PC-3 (cell line): ENCODE results near the gene PGBD5. TPM values are rescaled to one million over a fixed set of nuclear protein-coding genes. Genes with fewer than 3 reads are reported as not detected.

Experiments used
- ATAC-seq: fragments of 200-7000 bp; cut with Tn5 transposase; 2 replicates; pipeline ENCODE4 v1.9.1; 2020; ENCODE audit warnings: mild to moderate bottlenecking, moderate library complexity
- BruUV-seq: library from RNA; stranded (reverse); fragments of 400-500 nt; replicated peaks from 2 replicates; lab custom pipeline; 2021; lab: Mats Ljungman, UMichigan
- CTCF ChIA-PET: fragments of 300-600 bp; sonication (Branson Sonifier 250); formaldehyde crosslinking; loops from one replicate; lab custom pipeline; 2022; ENCODE audit warnings: antibody characterized with exemption; lab: Charles Lee
- POLR2A ChIA-PET: fragments of 300-600 bp; sonication (Branson Sonifier 250); formaldehyde crosslinking; loops from one replicate; lab custom pipeline; 2022; ENCODE audit warnings: antibody characterized with exemption; ENCODE audit not compliant: unreplicated experiment; lab: Charles Lee
- DNase-seq: peaks from one replicate; pipeline ENCODE4 v3.0.0-alpha.2; 2015
- H2AFZ ChIP-seq: fragments of 300-600 bp; sonication (generic); 2 replicates; pipeline ENCODE4 v1.6.0; 2016; ENCODE audit warnings: antibody characterized with exemption, low read length
- H3F3A ChIP-seq: fragments of 300-600 bp; sonication (generic); one replicate; pipeline ENCODE4 v1.6.0; 2017; ENCODE audit warnings: antibody characterized with exemption, low read length, control low read depth, mild to moderate bottlenecking; ENCODE audit not compliant: unreplicated experiment
- H3K27ac ChIP-seq: fragments of 300-600 bp; sonication (generic); 2 replicates; pipeline ENCODE4 v1.5.1; 2016; ENCODE audit warnings: mild to moderate bottlenecking, low read length
- H3K27me3 ChIP-seq: fragments of 300-600 bp; sonication (generic); 2 replicates; pipeline ENCODE4 v1.6.1; 2016; ENCODE audit warnings: low read length, mixed read lengths
- H3K36me3 ChIP-seq: fragments of 300-600 bp; sonication (generic); 2 replicates; pipeline ENCODE4 v1.6.1; 2016; ENCODE audit warnings: low read depth, mixed run types, low read length, mixed read lengths
- H3K4me1 ChIP-seq: fragments of 300-600 bp; sonication (generic); 2 replicates; pipeline ENCODE4 v1.5.1; 2016; ENCODE audit warnings: low read length; ENCODE audit not compliant: insufficient read depth
- H3K4me2 ChIP-seq: fragments of 300-600 bp; sonication (generic); 2 replicates; pipeline ENCODE4 v1.6.0; 2016; ENCODE audit warnings: low read length
- H3K4me3 ChIP-seq: fragments of 300-600 bp; sonication (generic); 2 replicates; pipeline ENCODE4 v1.5.1; 2016; ENCODE audit warnings: mild to moderate bottlenecking, low read length, mixed read lengths
- H3K79me2 ChIP-seq: fragments of 300-600 bp; sonication (generic); 2 replicates; pipeline ENCODE4 v1.6.1; 2017; ENCODE audit warnings: low read length, mixed read lengths
- H3K9ac ChIP-seq: fragments of 300-600 bp; sonication (generic); 2 replicates; pipeline ENCODE4 v1.6.0; 2016; ENCODE audit warnings: mild to moderate bottlenecking, low read length
- H3K9me2 ChIP-seq: fragments of 300-600 bp; sonication (generic); replicated peaks from 2 replicates; pipeline ENCODE4 v1.6.1; 2016; ENCODE audit warnings: mixed run types, low read length, mixed read lengths
- H3K9me3 ChIP-seq: fragments of 300-600 bp; sonication (generic); 2 replicates; pipeline ENCODE4 v1.6.1; 2016; ENCODE audit warnings: low read length, mixed read lengths
- H4K20me1 ChIP-seq: fragments of 300-600 bp; sonication (generic); 2 replicates; pipeline ENCODE4 v1.6.1; 2016; ENCODE audit warnings: low read length, mixed read lengths
- EZH2 ChIP-seq: fragments of 300-600 bp; sonication (generic); IDR thresholded peaks from one replicate; pipeline ENCODE4 v1.6.1; 2017; ENCODE audit warnings: antibody characterized with exemption, mild to moderate bottlenecking, low read length; ENCODE audit not compliant: unreplicated experiment
- EZH2phosphoT487 ChIP-seq: fragments of 300-600 bp; sonication (generic); IDR thresholded peaks from 2 replicates; pipeline ENCODE4 v1.6.1; 2018; ENCODE audit warnings: mild to moderate bottlenecking, antibody characterized with exemption, low read length, borderline replicate concordance
- intact Hi-C: fragments of 100-400 bp; cut with micrococcal nuclease; formaldehyde crosslinking; loops from 2 replicates; pipeline ENCODE4 v1.9.0; 2023
- total RNA-seq: library from RNA; depleted of rRNA; stranded (reverse); fragments of >200 nt; gene quantifications from 2 replicates; pipeline ENCODE4 v1.2.3, GENCODE V29; 2014
- TF ChIP-seq, protein P1 (sequence below): fragments of 300-600 bp; sonication (generic); conservative IDR thresholded peaks from 2 replicates; pipeline ENCODE4 v1.5.1; 2017; ENCODE audit warnings: antibody characterized with exemption, low read depth, mild to moderate bottlenecking, low read length

PGBD5 gene
- total RNA-seq, 1 experiment from 2014 or later: under 0.01 TPM

DNA sequence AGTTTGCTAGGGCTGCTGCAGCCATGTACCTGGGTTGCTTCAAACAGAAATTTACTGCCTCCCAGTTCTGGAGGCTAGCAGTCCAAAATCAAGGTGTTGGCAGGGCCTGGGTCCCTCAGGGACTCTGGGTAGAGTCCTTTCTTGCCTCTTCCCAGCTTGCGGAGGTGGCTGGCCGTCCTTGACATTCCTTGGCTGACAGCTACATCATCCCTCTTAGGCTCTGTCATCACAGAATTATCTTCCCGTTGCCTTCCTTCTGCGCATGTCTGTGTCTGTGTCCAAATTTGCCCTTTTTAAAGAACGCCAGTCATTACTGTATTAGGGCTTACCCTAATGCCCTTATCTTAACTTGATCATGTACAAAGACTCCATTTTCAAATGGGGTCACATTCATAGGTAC lies 37.6 kb upstream of the PGBD5 start:
- H2AFZ ChIP-seq: no peak overlapping the region

DNA sequence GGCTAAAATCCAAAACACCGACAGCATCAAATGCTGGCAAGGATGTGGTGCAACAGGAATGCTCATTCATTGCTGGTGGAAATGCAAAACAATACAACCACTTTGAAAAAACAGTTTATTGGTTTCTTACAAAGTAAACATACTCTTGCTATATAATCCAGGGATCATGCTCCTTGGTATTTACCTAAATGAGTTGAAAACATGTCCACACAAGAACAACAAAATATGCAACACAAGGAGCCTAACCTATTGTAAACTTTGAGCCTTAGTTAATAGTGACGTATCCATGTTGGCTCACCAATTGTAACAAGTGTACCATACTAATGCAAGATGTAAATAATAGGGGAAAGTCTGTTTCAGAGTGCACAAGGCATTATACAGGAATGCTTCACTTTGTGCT lies 37.2 kb upstream of the PGBD5 start:
- BruUV-seq: no TSS peak
- no peak for DNase-seq
- POLR2A ChIA-PET: no interaction called here

More for the DNA sequence above, 37.6 kb upstream of the PGBD5 start:
- Histone ChIP-seq H3K9me3 (no peaks in the 10 kb centered on the region), H3K4me2 (no peak overlapping the region), H3K4me3 (no peak overlapping the region), H3F3A (no peaks in the 10 kb centered on the region), H3K9ac (no peak overlapping the region), H3K36me3 (no peaks in the 10 kb centered on the region), H3K27ac (no peak overlapping the region), H3K9me2 (no peaks in the 10 kb centered on the region), H3K4me1 (peaks cover 11% of the 10 kb centered on the region), H4K20me1 (no peaks in the 10 kb centered on the region), H3K79me2 (no peaks in the 10 kb centered on the region), H3K27me3 (peaks cover 61% of the 10 kb centered on the region)
- intact Hi-C loops: no loop called here
- DNase-seq (no peak), ATAC-seq (no peak)
- ChIA-PET CTCF (no interaction called here), POLR2A (no interaction called here)
- no TSS peak for BruUV-seq
- TF ChIP-seq, protein P1, sequence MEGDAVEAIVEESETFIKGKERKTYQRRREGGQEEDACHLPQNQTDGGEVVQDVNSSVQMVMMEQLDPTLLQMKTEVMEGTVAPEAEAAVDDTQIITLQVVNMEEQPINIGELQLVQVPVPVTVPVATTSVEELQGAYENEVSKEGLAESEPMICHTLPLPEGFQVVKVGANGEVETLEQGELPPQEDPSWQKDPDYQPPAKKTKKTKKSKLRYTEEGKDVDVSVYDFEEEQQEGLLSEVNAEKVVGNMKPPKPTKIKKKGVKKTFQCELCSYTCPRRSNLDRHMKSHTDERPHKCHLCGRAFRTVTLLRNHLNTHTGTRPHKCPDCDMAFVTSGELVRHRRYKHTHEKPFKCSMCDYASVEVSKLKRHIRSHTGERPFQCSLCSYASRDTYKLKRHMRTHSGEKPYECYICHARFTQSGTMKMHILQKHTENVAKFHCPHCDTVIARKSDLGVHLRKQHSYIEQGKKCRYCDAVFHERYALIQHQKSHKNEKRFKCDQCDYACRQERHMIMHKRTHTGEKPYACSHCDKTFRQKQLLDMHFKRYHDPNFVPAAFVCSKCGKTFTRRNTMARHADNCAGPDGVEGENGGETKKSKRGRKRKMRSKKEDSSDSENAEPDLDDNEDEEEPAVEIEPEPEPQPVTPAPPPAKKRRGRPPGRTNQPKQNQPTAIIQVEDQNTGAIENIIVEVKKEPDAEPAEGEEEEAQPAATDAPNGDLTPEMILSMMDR: no peak
- TF ChIP-seq EZH2phosphoT487: no peak
- TF ChIP-seq EZH2: no peak

DNA sequence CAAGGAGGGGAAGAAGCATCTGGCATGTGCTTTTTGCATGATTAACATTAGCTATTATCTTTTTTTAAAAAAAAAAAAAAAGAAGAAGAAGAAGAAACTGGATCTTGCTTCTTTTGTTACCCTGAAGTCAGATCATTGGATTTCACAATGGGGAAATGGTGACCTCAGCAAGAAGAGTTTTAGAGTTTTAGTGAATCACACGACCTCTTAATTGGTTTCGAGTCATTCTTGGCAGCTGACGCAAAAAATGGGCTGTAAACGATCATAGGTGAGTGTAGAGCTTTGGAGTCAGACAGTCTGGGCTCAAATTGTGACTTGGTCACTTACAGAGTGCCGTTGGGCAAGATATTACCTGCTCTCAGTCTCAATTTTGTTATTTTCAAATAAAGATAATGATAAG lies 33.3 kb upstream of the PGBD5 start:
- H3K36me3 ChIP-seq: no peaks in the 10 kb centered on the region
- intact Hi-C loops: no loop called here
- no peak overlapping the region for H3K4me2 ChIP-seq
- DNase-seq: peak; percentile 65
- POLR2A ChIA-PET: no interaction called here
- peak overlapping the region; percentile 60 for H3K27ac ChIP-seq
- H3K27me3 ChIP-seq: peaks cover 60% of the 10 kb centered on the region
- no peak overlapping the region for H3K4me3 ChIP-seq
- H3F3A ChIP-seq: no peaks in the 10 kb centered on the region
- peak overlapping the region; percentile 5; the same call in 1 of the 2 replicates for H3K9ac ChIP-seq
- peaks cover 19% of the 10 kb centered on the region for H3K4me1 ChIP-seq
- H3K9me2 ChIP-seq: no peaks in the 10 kb centered on the region
- TF ChIP-seq EZH2: no peak
- no peak for TF ChIP-seq EZH2phosphoT487
- TF ChIP-seq, protein P1: no peak
- CTCF ChIA-PET: no interaction called here
- no peaks in the 10 kb centered on the region for H4K20me1 ChIP-seq
- no peak for ATAC-seq
- no peaks in the 10 kb centered on the region for H3K79me2 ChIP-seq
- BruUV-seq: no TSS peak
- H2AFZ ChIP-seq: no peak overlapping the region
- H3K9me3 ChIP-seq: no peaks in the 10 kb centered on the region

More for the DNA sequence above, 37.2 kb upstream of the PGBD5 start:
- Histone ChIP-seq H3K27ac (no peak overlapping the region), H3K79me2 (no peaks in the 10 kb centered on the region), H3K4me1 (peaks cover 15% of the 10 kb centered on the region), H2AFZ (no peak overlapping the region), H3F3A (no peaks in the 10 kb centered on the region), H3K27me3 (peaks cover 58% of the 10 kb centered on the region), H3K36me3 (no peaks in the 10 kb centered on the region), H3K9ac (no peak overlapping the region), H3K9me2 (no peaks in the 10 kb centered on the region), H4K20me1 (no peaks in the 10 kb centered on the region), H3K4me3 (no peak overlapping the region), H3K4me2 (no peak overlapping the region), H3K9me3 (no peaks in the 10 kb centered on the region)
- no peak for ATAC-seq
- no peak for TF ChIP-seq EZH2phosphoT487
- intact Hi-C loops: no loop called here
- CTCF ChIA-PET: no interaction called here
